HepG2 (cell line): ENCODE measurements around the gene ZBTB4.

ENCODE experiments used
- CREB1 ChIP-seq, 2 experiments: fragments of 450-650 bp in 1 of 2; IDR thresholded peaks; 2 replicates each; pipeline ENCODE4 v1.6.1; 2016 to 2017; ENCODE audit warnings: control low read depth in 1 of 2, mild to moderate bottlenecking in 1 of 2, missing compliant biosample characterization in 1 of 2, missing genetic modification characterization in 1 of 2
- ELF4 ChIP-seq: sonication (generic); formaldehyde crosslinking; IDR thresholded peaks from 2 replicates; pipeline ENCODE4 v1.5.0; 2020; ENCODE audit warnings: missing genetic modification reagents, mild to moderate bottlenecking, moderate library complexity, borderline replicate concordance
- FOXA3 ChIP-seq: IDR thresholded peaks from 2 replicates; pipeline ENCODE4 v1.6.1; 2016; ENCODE audit warnings: missing genetic modification reagents, missing compliant biosample characterization
- HOXA5 ChIP-seq: sonication (generic); formaldehyde crosslinking; IDR thresholded peaks from 2 replicates; pipeline ENCODE4 v1.4.0; 2020; ENCODE audit warnings: missing genetic modification reagents
- PHF21A ChIP-seq: sonication (generic); formaldehyde crosslinking; IDR thresholded peaks from 2 replicates; pipeline ENCODE4 v1.5.0; 2020; ENCODE audit warnings: mild to moderate bottlenecking, missing genetic modification reagents
- POLR2A ChIP-seq, 2 experiments: IDR thresholded peaks; 2 replicates each; pipeline ENCODE4 v1.6.1; 2011; ENCODE audit warnings: low read depth in 2 of 2, low read length in 2 of 2, mild to moderate bottlenecking in 1 of 2, moderate library complexity in 1 of 2; ENCODE audit not compliant: insufficient read depth in 1 of 2
- SPEN ChIP-seq: sonication (generic); formaldehyde crosslinking; IDR thresholded peaks from 2 replicates; pipeline ENCODE4 v1.5.1; 2020; ENCODE audit warnings: low read depth, mild to moderate bottlenecking, missing genetic modification reagents
- TP53 ChIP-seq: sonication (generic); formaldehyde crosslinking; conservative IDR thresholded peaks from 2 replicates; pipeline ENCODE4 v1.4.0; 2020; ENCODE audit warnings: missing genetic modification reagents
- ZFP41 ChIP-seq: sonication (generic); formaldehyde crosslinking; IDR thresholded peaks from 2 replicates; pipeline ENCODE4 v1.4.0; 2020; ENCODE audit warnings: mild to moderate bottlenecking, missing genetic modification reagents, borderline replicate concordance
- ZNF256 ChIP-seq: sonication (generic); formaldehyde crosslinking; conservative IDR thresholded peaks from 2 replicates; pipeline ENCODE4 v1.4.0; 2020; ENCODE audit warnings: missing genetic modification reagents
- TF ChIP-seq, protein P1 (sequence below), 2 experiments: IDR thresholded peaks; 2 replicates each; pipeline ENCODE4 v1.6.1; 2011 to 2012; ENCODE audit warnings: low read length in 2 of 2, borderline replicate concordance in 1 of 2, low read depth in 1 of 2, mild to moderate bottlenecking in 1 of 2, moderate library complexity in 1 of 2
- TF ChIP-seq, protein P2 (sequence below): sonication (generic); formaldehyde crosslinking; IDR thresholded peaks from 2 replicates; pipeline ENCODE4 v1.4.0; 2020; ENCODE audit warnings: mild to moderate bottlenecking, missing genetic modification reagents
- TF ChIP-seq, protein P3 (sequence below): IDR thresholded peaks from 2 replicates; pipeline ENCODE4 v1.6.1; 2016; ENCODE audit warnings: control low read depth
- TF ChIP-seq, protein P4 (sequence below): sonication (generic); formaldehyde crosslinking; IDR thresholded peaks from one replicate; pipeline ENCODE4 v1.5.1; 2020; ENCODE audit warnings: mild to moderate bottlenecking, missing genetic modification reagents; ENCODE audit errors: not compliant biosample characterization

DNA sequence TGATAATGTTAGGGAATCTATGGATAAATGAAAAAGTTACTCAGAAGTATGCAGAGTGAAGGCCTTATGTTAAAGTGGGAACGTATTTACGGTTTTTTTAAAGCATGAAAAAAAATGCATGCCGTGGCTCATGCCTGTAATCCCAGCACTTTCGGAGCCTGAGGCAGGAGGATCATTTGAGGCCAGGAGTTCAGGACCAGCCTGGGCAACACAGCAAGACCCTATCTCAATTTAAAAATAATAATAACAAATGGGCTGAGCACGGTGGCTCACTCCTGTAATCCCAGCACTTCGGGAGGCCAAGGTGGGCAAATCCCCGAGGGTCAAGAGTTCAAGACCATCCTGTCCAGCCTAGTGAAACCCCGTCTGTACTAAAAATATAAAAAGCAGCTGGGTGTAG is 10.7 kb upstream of the ZBTB4 start:
- TF ChIP-seq ZFP41 (CRISPR knock-in tag) = no peak
- no peak for TF ChIP-seq ZNF256
- TF ChIP-seq, protein P1, sequence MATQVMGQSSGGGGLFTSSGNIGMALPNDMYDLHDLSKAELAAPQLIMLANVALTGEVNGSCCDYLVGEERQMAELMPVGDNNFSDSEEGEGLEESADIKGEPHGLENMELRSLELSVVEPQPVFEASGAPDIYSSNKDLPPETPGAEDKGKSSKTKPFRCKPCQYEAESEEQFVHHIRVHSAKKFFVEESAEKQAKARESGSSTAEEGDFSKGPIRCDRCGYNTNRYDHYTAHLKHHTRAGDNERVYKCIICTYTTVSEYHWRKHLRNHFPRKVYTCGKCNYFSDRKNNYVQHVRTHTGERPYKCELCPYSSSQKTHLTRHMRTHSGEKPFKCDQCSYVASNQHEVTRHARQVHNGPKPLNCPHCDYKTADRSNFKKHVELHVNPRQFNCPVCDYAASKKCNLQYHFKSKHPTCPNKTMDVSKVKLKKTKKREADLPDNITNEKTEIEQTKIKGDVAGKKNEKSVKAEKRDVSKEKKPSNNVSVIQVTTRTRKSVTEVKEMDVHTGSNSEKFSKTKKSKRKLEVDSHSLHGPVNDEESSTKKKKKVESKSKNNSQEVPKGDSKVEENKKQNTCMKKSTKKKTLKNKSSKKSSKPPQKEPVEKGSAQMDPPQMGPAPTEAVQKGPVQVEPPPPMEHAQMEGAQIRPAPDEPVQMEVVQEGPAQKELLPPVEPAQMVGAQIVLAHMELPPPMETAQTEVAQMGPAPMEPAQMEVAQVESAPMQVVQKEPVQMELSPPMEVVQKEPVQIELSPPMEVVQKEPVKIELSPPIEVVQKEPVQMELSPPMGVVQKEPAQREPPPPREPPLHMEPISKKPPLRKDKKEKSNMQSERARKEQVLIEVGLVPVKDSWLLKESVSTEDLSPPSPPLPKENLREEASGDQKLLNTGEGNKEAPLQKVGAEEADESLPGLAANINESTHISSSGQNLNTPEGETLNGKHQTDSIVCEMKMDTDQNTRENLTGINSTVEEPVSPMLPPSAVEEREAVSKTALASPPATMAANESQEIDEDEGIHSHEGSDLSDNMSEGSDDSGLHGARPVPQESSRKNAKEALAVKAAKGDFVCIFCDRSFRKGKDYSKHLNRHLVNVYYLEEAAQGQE (IDR thresholded peaks at IDR 0.05; ENCODE audit: borderline replicate concordance in 1 of 2, low read depth in 1 of 2, low read length in 2 of 2) = no peak
- TF ChIP-seq ELF4 = no peak
- no peak for TF ChIP-seq TP53 (CRISPR knock-in tag)
- TF ChIP-seq CREB1 (IDR thresholded peaks at IDR 0.05) = no peak
- no peak for TF ChIP-seq CREB1 (CRISPR knock-in tag; IDR thresholded peaks at IDR 0.05)
- TF ChIP-seq, protein P2, sequence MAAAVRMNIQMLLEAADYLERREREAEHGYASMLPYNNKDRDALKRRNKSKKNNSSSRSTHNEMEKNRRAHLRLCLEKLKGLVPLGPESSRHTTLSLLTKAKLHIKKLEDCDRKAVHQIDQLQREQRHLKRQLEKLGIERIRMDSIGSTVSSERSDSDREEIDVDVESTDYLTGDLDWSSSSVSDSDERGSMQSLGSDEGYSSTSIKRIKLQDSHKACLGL (CRISPR knock-in tag) = no peak
- TF ChIP-seq, protein P3, sequence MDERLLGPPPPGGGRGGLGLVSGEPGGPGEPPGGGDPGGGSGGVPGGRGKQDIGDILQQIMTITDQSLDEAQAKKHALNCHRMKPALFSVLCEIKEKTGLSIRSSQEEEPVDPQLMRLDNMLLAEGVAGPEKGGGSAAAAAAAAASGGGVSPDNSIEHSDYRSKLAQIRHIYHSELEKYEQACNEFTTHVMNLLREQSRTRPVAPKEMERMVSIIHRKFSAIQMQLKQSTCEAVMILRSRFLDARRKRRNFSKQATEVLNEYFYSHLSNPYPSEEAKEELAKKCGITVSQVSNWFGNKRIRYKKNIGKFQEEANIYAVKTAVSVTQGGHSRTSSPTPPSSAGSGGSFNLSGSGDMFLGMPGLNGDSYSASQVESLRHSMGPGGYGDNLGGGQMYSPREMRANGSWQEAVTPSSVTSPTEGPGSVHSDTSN (CRISPR knock-in tag) = no peak
- TF ChIP-seq SPEN (CRISPR knock-in tag) = no peak
- no peak for TF ChIP-seq POLR2A (IDR thresholded peaks at IDR 0.05; ENCODE audit: insufficient read depth in 1 of 2, low read depth in 2 of 2, low read length in 2 of 2)
- TF ChIP-seq FOXA3 (CRISPR knock-in tag) = no peak
- TF ChIP-seq PHF21A (CRISPR knock-in tag) = no peak
- TF ChIP-seq HOXA5 (CRISPR knock-in tag) = no peak
- TF ChIP-seq, protein P4, sequence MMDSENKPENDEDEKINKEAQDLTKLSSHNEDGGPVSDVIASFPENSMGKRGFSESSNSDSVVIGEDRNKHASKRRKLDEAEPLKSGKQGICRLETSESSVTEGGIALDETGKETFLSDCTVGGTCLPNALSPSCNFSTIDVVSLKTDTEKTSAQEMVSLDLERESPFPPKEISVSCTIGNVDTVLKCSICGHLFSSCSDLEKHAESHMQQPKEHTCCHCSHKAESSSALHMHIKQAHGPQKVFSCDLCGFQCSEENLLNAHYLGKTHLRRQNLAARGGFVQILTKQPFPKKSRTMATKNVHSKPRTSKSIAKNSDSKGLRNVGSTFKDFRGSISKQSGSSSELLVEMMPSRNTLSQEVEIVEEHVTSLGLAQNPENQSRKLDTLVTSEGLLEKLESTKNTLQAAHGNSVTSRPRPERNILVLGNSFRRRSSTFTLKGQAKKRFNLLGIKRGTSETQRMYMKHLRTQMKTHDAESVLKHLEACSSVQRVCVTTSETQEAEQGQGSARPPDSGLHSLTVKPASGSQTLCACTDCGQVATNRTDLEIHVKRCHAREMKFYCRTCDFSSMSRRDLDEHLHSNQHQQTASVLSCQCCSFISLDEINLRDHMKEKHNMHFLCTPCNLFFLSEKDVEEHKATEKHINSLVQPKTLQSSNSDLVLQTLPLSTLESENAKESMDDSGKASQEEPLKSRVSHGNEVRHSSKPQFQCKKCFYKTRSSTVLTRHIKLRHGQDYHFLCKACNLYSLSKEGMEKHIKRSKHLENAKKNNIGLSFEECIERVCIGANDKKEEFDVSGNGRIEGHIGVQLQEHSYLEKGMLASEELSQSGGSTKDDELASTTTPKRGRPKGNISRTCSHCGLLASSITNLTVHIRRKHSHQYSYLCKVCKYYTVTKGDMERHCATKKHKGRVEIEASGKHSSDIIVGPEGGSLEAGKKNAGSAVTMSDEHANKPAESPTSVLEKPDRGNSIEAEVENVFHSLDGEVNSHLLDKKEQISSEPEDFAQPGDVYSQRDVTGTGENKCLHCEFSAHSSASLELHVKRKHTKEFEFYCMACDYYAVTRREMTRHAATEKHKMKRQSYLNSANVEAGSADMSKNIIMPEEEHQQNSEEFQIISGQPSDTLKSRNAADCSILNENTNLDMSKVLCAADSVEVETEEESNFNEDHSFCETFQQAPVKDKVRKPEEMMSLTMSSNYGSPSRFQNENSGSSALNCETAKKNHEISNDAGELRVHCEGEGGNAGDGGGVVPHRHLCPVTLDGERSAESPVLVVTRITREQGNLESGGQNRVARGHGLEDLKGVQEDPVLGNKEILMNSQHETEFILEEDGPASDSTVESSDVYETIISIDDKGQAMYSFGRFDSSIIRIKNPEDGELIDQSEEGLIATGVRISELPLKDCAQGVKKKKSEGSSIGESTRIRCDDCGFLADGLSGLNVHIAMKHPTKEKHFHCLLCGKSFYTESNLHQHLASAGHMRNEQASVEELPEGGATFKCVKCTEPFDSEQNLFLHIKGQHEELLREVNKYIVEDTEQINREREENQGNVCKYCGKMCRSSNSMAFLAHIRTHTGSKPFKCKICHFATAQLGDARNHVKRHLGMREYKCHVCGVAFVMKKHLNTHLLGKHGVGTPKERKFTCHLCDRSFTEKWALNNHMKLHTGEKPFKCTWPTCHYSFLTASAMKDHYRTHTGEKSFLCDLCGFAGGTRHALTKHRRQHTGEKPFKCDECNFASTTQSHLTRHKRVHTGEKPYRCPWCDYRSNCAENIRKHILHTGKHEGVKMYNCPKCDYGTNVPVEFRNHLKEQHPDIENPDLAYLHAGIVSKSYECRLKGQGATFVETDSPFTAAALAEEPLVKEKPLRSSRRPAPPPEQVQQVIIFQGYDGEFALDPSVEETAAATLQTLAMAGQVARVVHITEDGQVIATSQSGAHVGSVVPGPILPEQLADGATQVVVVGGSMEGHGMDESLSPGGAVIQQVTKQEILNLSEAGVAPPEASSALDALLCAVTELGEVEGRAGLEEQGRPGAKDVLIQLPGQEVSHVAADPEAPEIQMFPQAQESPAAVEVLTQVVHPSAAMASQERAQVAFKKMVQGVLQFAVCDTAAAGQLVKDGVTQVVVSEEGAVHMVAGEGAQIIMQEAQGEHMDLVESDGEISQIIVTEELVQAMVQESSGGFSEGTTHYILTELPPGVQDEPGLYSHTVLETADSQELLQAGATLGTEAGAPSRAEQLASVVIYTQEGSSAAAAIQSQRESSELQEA (CRISPR knock-in tag) = no peak
